CD4-positive, alpha-beta T cell treated with Interferon alpha-2 for 1 hour (primary cell): ENCODE data around the gene NSRP1.
"Not testable (repeated sequence)": the region's sequence is repeated elsewhere in the genome, so short reads cannot be mapped to it uniquely, and the experiment has no call there.

Experiments
- DNase-seq, 2 donors: peaks; one replicate each; pipeline ENCODE4 v3.0.0-alpha.2; 2020 to 2022

Gene NSRP1, protein sequence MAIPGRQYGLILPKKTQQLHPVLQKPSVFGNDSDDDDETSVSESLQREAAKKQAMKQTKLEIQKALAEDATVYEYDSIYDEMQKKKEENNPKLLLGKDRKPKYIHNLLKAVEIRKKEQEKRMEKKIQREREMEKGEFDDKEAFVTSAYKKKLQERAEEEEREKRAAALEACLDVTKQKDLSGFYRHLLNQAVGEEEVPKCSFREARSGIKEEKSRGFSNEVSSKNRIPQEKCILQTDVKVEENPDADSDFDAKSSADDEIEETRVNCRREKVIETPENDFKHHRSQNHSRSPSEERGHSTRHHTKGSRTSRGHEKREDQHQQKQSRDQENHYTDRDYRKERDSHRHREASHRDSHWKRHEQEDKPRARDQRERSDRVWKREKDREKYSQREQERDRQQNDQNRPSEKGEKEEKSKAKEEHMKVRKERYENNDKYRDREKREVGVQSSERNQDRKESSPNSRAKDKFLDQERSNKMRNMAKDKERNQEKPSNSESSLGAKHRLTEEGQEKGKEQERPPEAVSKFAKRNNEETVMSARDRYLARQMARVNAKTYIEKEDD

DNA sequence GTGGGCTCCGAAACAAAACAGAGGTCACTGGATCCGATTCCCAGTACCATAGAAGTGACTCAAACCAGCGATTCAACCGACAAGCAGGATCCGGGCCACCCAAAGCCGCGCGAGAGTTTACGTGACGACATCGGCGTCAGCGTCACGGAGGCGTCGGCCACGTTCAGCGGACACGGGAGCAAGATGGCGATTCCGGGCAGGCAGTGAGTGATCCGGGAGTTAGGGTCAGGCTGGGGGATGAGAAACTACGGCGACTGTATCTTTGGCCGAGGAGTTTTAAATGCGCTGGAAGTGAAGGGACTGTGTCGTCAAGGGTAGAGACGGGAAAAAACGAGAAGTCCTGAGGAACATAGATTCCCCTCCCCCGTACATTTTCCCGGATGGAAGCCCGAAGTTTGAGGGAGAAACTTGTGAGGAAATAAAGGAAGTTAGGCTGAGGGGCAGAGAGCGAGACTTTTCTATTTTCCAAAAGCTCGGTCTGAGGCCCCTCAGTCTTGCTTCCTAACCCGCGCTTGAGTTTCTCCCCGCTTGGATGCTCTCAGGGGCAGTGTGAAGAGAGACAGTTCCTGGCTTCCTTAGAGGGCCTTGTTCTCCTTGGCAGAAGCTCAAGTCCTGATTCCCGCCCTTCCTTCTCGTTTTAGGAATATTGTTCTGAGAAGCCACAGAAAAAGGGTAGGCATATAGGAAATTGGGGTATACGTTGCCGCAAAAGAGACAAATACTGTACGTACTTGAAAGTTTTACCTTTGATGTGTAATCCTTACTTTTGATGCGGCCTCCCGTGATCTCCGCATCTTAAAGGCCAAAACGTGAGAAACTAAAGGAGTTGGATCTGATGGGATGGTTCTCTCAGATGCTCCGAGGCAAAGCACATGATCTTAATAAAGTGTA lies at the start of gene NSRP1:
TSS of gene NSRP1 (plus strand) at position 156 of the 891 bp plus-strand sequence. CDS start at position 184, 28 bp downstream.
- peak; percentile 93 to 94 for DNase-seq

GRCh38 chr17:30068465-30068864 lies 48.2 kb upstream of the NSRP1 start:
- DNase-seq: no peak

- no peak for DNase-seq
Measured at GRCh38 chr17:30074254-30074653, 42.4 kb upstream of the NSRP1 start.

DNA sequence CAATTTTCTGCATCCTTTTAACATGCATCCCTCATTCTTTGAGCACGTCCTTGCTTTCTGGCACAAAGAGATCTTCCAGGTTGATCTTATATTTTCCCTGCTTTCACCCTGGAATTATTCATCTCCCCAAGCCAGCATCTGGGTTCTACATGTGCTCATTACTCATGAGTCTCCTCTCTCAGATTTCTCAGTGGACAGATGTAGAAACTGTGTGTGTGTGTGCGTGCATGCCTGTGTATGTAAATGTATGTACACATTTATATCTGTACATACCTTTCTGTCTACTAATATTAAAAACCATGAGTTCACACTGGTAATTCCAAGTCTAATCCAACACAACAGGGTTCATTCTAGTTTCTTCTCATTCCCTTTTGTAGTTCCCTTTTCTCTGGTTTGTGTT lies 41.9 kb upstream of the NSRP1 start:
- no peak for DNase-seq

GRCh38 chr17:30082773-30083172 lies 33.8 kb upstream of the NSRP1 start:
- DNase-seq: no peak

DNA sequence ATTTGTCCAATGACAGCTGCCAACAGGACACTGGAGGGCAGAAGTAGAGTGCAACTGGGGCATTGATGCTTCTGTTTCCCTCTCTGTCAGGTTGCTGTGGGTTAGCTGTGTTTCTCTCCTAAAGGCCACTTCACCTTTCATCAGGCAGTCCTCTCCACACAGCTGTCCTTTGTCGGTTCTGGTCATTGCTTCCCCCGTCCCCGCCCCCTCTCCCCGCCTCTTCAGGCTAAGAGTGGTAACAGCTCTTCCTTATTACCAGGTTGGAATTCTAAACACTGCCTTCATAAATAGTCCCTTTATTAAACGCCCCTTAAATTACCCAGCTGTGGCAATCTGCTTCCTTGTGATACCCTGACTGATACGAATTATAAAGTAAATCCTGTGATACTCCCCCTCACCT lies 31.8 kb upstream of the NSRP1 start:
- DNase-seq: no peak

GRCh38 chr17:30086896-30087295 lies 29.7 kb upstream of the NSRP1 start:
- DNase-seq: no peak

GRCh38 chr17:30087431-30087830 lies 29.2 kb upstream of the NSRP1 start:
- DNase-seq: not testable (repeated sequence)

DNA sequence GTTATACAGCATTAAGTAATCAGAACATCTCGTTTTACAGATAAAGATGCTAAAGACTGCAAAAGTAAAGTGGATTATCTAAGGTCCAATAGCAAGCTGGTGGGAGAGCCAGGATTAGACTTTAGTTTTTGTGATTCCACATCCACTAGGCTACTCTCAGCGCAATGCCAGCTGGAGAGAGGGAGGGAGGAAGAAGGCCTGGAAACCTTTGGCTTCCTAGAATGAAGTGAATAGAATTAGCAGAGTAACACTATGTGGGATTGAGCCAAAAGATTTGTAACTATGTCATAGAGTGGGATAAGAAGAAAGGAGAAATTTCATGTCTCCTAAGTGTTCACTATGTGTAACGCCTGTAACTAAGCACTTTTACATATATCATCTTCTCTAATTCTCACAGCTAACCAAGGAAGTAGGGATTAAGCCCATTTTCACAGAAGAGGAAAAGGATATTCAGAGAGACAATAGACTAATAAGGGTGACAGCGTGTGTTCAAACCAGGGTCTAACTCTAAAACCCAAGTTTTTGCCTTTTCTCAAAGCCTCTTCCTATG lies 25.4 kb upstream of the NSRP1 start:
- DNase-seq: no peak

DNA sequence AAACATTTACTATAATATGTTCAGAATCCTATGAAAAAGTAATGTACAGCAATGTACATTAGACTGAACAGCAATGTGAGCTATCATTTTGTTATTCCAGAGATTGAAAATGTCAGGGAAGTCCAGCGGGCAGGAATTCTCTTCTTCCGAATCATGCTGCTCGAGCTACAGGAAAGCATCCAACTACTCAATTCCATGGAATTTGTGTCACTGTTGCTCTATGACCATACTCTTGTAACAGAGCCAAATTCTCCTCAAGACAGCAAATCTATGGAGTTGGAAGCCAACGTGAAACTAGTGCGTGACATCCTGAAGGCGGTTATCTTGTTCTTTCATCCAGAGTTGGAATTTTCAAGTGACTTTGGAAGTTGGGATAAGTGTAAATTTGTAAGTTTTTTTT lies 24.8 kb upstream of the NSRP1 start:
- no peak for DNase-seq

- DNase-seq: no peak
Measured at GRCh38 chr17:30092886-30093285, 23.7 kb upstream of the NSRP1 start.

- DNase-seq: peak; percentile 39 to 75
Measured at GRCh38 chr17:30093463-30094147, 23.0 kb upstream of the NSRP1 start.

- peak in 1 of 2 donors; percentile 16 for DNase-seq
Measured at GRCh38 chr17:30095507-30096244, 20.9 kb upstream of the NSRP1 start.

GRCh38 chr17:30101686-30102390 lies 14.8 kb upstream of the NSRP1 start:
- no peak for DNase-seq

DNA sequence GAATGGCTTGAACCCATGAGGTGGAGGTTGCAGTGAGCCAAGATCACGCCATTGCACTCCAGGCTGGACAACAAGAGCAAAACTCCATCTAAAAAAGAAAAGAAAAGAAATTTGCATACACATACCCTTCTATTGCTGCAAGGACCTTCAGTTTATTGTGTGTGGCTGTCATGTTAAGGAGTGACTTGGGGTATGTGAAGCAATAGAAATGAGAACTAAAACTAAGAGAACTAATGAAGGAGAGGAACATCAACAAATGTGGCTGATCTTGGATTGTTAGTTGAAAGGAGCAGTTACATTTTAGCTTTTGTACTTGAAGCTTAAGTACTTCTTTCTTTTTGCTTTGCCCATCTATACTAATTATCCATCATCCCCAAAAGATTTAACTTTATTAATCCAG lies 12.7 kb upstream of the NSRP1 start:
- DNase-seq: no peak

- DNase-seq: peak; percentile 81 to 83
Measured at GRCh38 chr17:30104575-30105339, 11.9 kb upstream of the NSRP1 start.

DNA sequence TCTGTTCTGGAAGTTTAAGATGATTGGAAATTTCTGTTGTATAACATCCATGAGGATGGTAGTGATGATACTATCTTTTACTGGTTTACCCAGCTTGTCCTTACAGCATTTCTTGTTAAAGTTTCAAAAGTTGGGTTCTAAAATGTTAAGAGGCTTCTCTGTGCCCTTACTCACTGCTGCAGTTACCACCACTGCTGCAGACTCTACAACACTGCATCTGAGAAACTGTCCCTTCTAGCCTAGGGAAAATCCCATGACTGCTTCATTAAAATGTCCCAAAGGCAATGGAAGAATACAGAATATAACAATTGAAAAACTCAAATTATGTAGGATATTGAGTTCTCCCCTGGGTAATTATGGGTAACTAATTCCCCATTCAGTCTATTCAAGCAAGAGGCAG lies 3.8 kb upstream of the NSRP1 start:
- DNase-seq: no peak

GRCh38 chr17:30113213-30113612 lies 3.4 kb upstream of the NSRP1 start:
- DNase-seq: peak in 1 of 2 donors; percentile 22

GRCh38 chr17:30116345-30116660 lies 313 bp upstream of the NSRP1 start:
- no peak for DNase-seq

- DNase-seq: no peak
Measured at GRCh38 chr17:30117675-30118081, 1.1 kb downstream of the NSRP1 start.

DNA sequence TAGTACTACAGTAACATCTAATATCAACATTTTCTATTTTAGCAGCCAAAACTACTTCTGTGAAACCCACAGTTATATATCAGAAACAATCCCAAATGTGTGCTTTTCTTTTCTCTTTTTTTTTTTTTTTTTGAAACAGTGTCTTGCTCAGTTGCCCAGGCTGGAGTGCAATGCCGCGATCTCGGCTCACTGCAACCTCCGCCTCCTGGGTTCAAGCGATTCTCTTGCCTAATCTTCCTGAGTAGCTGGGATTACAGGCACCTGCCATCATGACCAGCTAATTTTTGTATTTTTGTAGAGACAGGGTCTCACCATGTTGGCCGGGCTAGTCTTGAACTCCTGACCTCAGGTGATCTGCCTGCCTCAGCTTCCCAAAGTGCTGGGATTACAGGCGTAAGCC lies 2.0 kb downstream of the NSRP1 start:
- not testable (repeated sequence) for DNase-seq
